ENCODE data around the gene SBK2. TPM values are rescaled to one million over a fixed set of nuclear protein-coding genes. Genes with fewer than 3 reads are reported as not detected.
"Not testable (repeated sequence)": the region's sequence is repeated elsewhere in the genome, so short reads cannot be mapped to it uniquely, and the experiment has no call there.

Gene SBK2
- total and polyA plus RNA-seq, 4 donors = 0.31 TPM; not detected in 3

GRCh38 chr19:55500368-55500952 is 36.5 kb downstream of the SBK2 start:
- no peaks in the 10 kb centered on the region for H3K4me1 ChIP-seq (ENCODE audit: control insufficient read depth in 5 of 5, insufficient read depth in 5 of 5, low read length in 5 of 5)
- ATAC-seq (ENCODE audit: insufficient read depth, low FRiP score) = no peak
- H3K9ac ChIP-seq (ENCODE audit: insufficient read depth in 1 of 2, low read length in 2 of 2) = no peak overlapping the region
- H3K4me3 ChIP-seq = no peak overlapping the region
- H3K36me3 ChIP-seq (ENCODE audit: control insufficient read depth in 4 of 4, insufficient read depth in 4 of 4, low read length in 4 of 4) = no peaks in the 10 kb centered on the region
- DNase-seq = no peak
- no peaks in the 10 kb centered on the region for H3K9me3 ChIP-seq (ENCODE audit: control insufficient read depth in 4 of 4, insufficient read depth in 3 of 4, low read length in 3 of 4)
- WGBS, 2 donors = 95 to 96% methylated on average over 26 of the region's 26 CpGs
- TF ChIP-seq CTCF (IDR thresholded peaks at IDR 0.05; ENCODE audit: control extremely low read depth, extremely low read depth) = no peak
- H3K27me3 ChIP-seq (ENCODE audit: control insufficient read depth in 3 of 3, insufficient read depth in 3 of 3, low read length in 2 of 3) = no peaks in the 10 kb centered on the region
- H3K27ac ChIP-seq (ENCODE audit: low read depth in 1 of 2, low read length in 1 of 2) = no peak overlapping the region

DNA sequence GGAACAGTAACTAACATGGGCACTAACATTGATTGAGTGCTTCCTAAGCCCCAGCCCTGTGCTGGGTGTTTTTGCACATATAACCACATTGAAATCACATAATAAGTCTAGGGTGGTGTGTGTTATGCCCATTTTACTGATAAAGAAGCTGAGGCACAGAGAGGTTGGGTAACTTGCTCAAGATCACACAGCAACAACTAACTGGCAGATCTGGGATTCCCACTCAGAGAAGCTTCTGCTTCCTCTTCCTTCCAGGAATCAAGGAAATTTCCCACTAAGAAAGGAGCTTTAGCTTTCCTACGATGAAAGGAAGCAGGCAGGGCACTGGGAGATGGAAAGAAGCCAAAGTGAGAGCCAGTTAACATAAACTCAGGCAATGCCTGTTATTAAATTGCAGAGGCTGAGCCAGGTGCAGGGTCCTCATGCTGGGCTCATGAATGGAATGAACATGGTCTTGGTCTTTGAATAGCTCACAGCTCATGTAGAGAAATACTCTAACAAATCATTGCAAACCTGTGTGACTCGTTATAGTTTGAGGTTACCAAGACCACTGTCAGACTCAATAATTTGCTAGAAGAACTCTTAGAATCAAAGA is 38.6 kb downstream of the SBK2 start:
- DNase-seq = no peak
- no peak for ATAC-seq (ENCODE audit: insufficient read depth, low FRiP score)
- WGBS, 2 donors = 27 to 57% methylated on average over 2 of the region's 2 CpGs
- H3K4me1 ChIP-seq (ENCODE audit: control insufficient read depth in 5 of 5, insufficient read depth in 5 of 5, low read length in 5 of 5) = peaks cover 0 to 5% (median 0%) of the 10 kb centered on the region in 5 donors
- H3K9ac ChIP-seq (ENCODE audit: insufficient read depth in 1 of 2, low read length in 2 of 2) = no peak overlapping the region
- no peak overlapping the region for H3K27ac ChIP-seq (ENCODE audit: low read depth in 1 of 2, low read length in 1 of 2)
- peaks cover 0 to 2% (median 0%) of the 10 kb centered on the region in 4 donors for H3K9me3 ChIP-seq (ENCODE audit: control insufficient read depth in 4 of 4, insufficient read depth in 3 of 4, low read length in 3 of 4)
- no peaks in the 10 kb centered on the region for H3K36me3 ChIP-seq (ENCODE audit: control insufficient read depth in 4 of 4, insufficient read depth in 4 of 4, low read length in 4 of 4)
- no peak for TF ChIP-seq CTCF (IDR thresholded peaks at IDR 0.05; ENCODE audit: control extremely low read depth, extremely low read depth)
- H3K27me3 ChIP-seq (ENCODE audit: control insufficient read depth in 3 of 3, insufficient read depth in 3 of 3, low read length in 2 of 3) = no peaks in the 10 kb centered on the region
- no peak overlapping the region for H3K4me3 ChIP-seq

DNA sequence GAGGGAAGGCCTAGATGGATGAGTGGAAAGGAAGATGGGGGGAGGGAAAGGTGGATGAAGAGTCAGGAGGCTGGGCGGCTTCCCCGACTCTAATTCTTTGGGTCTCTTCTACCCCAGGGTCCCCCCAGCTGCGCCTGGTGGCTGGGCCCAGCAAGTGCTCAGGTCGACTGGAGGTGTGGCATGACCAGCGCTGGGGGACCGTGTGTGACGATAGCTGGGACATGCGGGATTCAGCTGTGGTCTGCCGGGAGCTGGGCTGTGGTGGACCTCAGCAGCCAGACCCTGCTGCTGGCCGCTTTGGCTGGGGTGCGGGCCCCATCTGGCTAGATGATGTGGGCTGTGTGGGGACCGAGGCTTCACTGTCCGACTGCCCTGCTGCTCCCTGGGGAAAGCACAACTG is 39.2 kb downstream of the SBK2 start:
- no peak for ATAC-seq (ENCODE audit: insufficient read depth, low FRiP score)
- 82 to 92% methylated on average over 12 to 13 of the region's 13 CpGs for WGBS, 2 donors
- Histone ChIP-seq H3K9me3 (ENCODE audit: control insufficient read depth in 4 of 4, insufficient read depth in 3 of 4, low read length in 3 of 4) (peaks cover 0 to 2% (median 0%) of the 10 kb centered on the region in 4 donors), H3K4me1 (ENCODE audit: control insufficient read depth in 5 of 5, insufficient read depth in 5 of 5, low read length in 5 of 5) (peaks cover 0 to 10% (median 4%) of the 10 kb centered on the region in 5 donors), H3K27me3 (ENCODE audit: control insufficient read depth in 3 of 3, insufficient read depth in 3 of 3, low read length in 2 of 3) (no peaks in the 10 kb centered on the region), H3K36me3 (ENCODE audit: control insufficient read depth in 4 of 4, insufficient read depth in 4 of 4, low read length in 4 of 4) (no peaks in the 10 kb centered on the region), H3K9ac (ENCODE audit: insufficient read depth in 1 of 2, low read length in 2 of 2) (no peak overlapping the region), H3K4me3 (no peak overlapping the region), H3K27ac (ENCODE audit: low read depth in 1 of 2, low read length in 1 of 2) (no peak overlapping the region)
- no peak for TF ChIP-seq CTCF (IDR thresholded peaks at IDR 0.05; ENCODE audit: control extremely low read depth, extremely low read depth)
- no peak for DNase-seq

- peaks cover 0 to 10% (median 5%) of the 10 kb centered on the region in 5 donors for H3K4me1 ChIP-seq (ENCODE audit: control insufficient read depth in 5 of 5, insufficient read depth in 5 of 5, low read length in 5 of 5)
- 85 to 90% methylated on average over 10 of the region's 10 CpGs for WGBS, 2 donors
- not testable (repeated sequence) for H3K27ac ChIP-seq (ENCODE audit: low read depth in 1 of 2, low read length in 1 of 2); H3K36me3 ChIP-seq (ENCODE audit: control insufficient read depth in 4 of 4, insufficient read depth in 4 of 4, low read length in 4 of 4); H3K4me3 ChIP-seq; H3K9me3 ChIP-seq (ENCODE audit: control insufficient read depth in 4 of 4, insufficient read depth in 3 of 4, low read length in 3 of 4); ATAC-seq (ENCODE audit: insufficient read depth, low FRiP score); H3K27me3 ChIP-seq (ENCODE audit: control insufficient read depth in 3 of 3, insufficient read depth in 3 of 3, low read length in 2 of 3); H3K9ac ChIP-seq (ENCODE audit: insufficient read depth in 1 of 2, low read length in 2 of 2); DNase-seq
Measured at GRCh38 chr19:55496820-55497219, 40.1 kb downstream of the SBK2 start.

All from lung (tissue), 12 donors.